ENCODE data around the gene CES5A.

Gene CES5A

GRCh38 chr16:55875273-55875672 is at the start of gene CES5A:
Gene CES5A, minus strand, starts transcription at chr16:55875373. Its CDS starts 152 bp downstream, at chr16:55875221.
- DNase-seq: no peak

GRCh38 chr16:55922662-55923061 is 47.5 kb upstream of the CES5A start:
- DNase-seq: no peak

- DNase-seq: no peak
Observed at GRCh38 chr16:55917373-55918160, 42.4 kb upstream of the CES5A start.

GRCh38 chr16:55915096-55915827 is 40.1 kb upstream of the CES5A start:
- no peak for DNase-seq

- DNase-seq: peak; percentile 67
Observed at GRCh38 chr16:55914383-55914782, 39.2 kb upstream of the CES5A start.

GRCh38 chr16:55913716-55914115 is 38.5 kb upstream of the CES5A start:
- DNase-seq: no peak

- DNase-seq: peak; percentile 77
Observed at GRCh38 chr16:55913121-55913520, 37.9 kb upstream of the CES5A start.

GRCh38 chr16:55912022-55912421 is 36.8 kb upstream of the CES5A start:
- DNase-seq: no peak

- no peak for DNase-seq
Observed at GRCh38 chr16:55911616-55912015, 36.4 kb upstream of the CES5A start.

GRCh38 chr16:55909876-55910275 is 34.7 kb upstream of the CES5A start:
- DNase-seq: no peak

GRCh38 chr16:55908641-55909040 is 33.5 kb upstream of the CES5A start:
- DNase-seq: no peak

GRCh38 chr16:55907661-55908060 is 32.5 kb upstream of the CES5A start:
- no peak for DNase-seq

GRCh38 chr16:55906123-55906522 is 30.9 kb upstream of the CES5A start:
- no peak for DNase-seq

- no peak for DNase-seq
Observed at GRCh38 chr16:55905651-55906050, 30.5 kb upstream of the CES5A start.

GRCh38 chr16:55901566-55902217 is 26.5 kb upstream of the CES5A start:
- DNase-seq: no peak

GRCh38 chr16:55900616-55901393 is 25.6 kb upstream of the CES5A start:
- DNase-seq: no peak

GRCh38 chr16:55899857-55900256 is 24.7 kb upstream of the CES5A start:
- no peak for DNase-seq

GRCh38 chr16:55898592-55898991 is 23.4 kb upstream of the CES5A start:
- no peak for DNase-seq

- no peak for DNase-seq
Observed at GRCh38 chr16:55892821-55893220, 17.6 kb upstream of the CES5A start.

GRCh38 chr16:55889518-55889917 is 14.3 kb upstream of the CES5A start:
- no peak for DNase-seq

GRCh38 chr16:55888546-55888945 is 13.4 kb upstream of the CES5A start:
- DNase-seq: no peak

GRCh38 chr16:55876854-55877253 is 1.7 kb upstream of the CES5A start:
- DNase-seq: peak; percentile 92

- DNase-seq: peak; percentile 15
Observed at GRCh38 chr16:55873122-55873521, 2.1 kb downstream of the CES5A start.
